AG04449 (cell line): ENCODE results near the gene FXYD7.
A peak's percentile ranks its signal among the peaks of the same experiment; 100 is the strongest.

Experiments used
- CTCF ChIA-PET: fragments of 350-600 bp; formaldehyde crosslinking; extraction: SDS; loops from one replicate; lab custom pipeline; 2021; ENCODE audit warnings: antibody characterized with exemption; lab: Yijun Ruan, JAX
- POLR2A ChIA-PET: fragments of 400-600, 350-600 bp; formaldehyde crosslinking; extraction: SDS; loops from one replicate; lab custom pipeline; 2020; ENCODE audit warnings: antibody characterized with exemption, inconsistent platforms; lab: Yijun Ruan, JAX
- DNase-seq: peaks from one replicate; pipeline ENCODE4 v3.0.0-alpha.2; 2010; ENCODE audit warnings: low read depth, low spot score
- H3K4me3 ChIP-seq: 2 replicates; pipeline ENCODE4 v1.5.1; 2011; ENCODE audit warnings: low read depth, mild to moderate bottlenecking, control low read depth, low read length
- TF ChIP-seq, protein P1 (sequence below): IDR thresholded peaks from one replicate; pipeline ENCODE4 v1.5.1; 2011; ENCODE audit warnings: mild to moderate bottlenecking, moderate library complexity, low read length, control low read depth, inconsistent platforms; ENCODE audit not compliant: insufficient read depth; ENCODE audit errors: missing control alignments

FXYD7 gene

DNA sequence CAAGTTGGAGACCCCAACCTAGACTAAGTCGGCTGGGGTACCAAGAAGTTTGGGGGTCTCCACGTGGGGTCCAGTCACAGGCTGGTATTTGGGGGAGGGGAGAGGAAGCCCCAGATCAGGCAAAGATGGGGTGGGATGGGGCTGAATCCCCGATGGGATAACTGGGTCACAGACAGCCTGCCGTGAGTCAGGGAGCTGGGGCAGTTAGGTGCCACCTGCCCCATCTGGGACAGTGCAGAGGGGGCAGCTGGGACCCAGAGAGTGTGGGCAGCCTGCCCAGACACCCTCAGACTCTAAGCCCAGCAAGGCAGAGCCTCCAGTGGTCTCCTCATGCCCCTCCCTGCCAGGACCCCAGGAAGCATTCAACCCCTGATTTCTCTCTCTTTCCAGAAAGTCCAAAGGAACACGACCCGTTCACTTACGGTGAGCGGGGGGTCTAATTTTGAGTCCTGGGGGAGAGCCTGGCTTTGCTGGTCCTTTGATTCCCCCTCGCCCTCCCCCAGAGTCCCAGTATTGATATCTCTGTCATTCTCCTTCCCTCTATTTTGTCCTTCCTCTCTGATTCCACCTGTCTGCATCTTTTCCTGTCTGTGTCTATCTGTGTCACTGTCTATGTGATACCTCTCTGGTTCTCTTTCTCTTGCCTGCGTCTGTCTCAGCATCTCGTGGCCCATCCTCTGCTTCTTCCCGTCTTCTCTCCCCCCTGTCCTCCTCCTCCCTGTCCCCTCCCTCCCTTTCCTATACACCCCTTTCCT, 2.7 kb upstream of the FXYD7 start:
- ChIA-PET POLR2A (interaction anchor here (1.0 kb wide), 1 partner anchor 74 kb away, joined by 3 read pairs; no protein-coding TSS in a partner anchor), CTCF (interaction anchor here (0.6 to 10.0 kb wide), 9 partner anchors 9 to 96 kb away, joined by 3 to 245 read pairs (median 16); partner anchors contain the start of gene FXYD5)
- TF ChIP-seq, protein P1, sequence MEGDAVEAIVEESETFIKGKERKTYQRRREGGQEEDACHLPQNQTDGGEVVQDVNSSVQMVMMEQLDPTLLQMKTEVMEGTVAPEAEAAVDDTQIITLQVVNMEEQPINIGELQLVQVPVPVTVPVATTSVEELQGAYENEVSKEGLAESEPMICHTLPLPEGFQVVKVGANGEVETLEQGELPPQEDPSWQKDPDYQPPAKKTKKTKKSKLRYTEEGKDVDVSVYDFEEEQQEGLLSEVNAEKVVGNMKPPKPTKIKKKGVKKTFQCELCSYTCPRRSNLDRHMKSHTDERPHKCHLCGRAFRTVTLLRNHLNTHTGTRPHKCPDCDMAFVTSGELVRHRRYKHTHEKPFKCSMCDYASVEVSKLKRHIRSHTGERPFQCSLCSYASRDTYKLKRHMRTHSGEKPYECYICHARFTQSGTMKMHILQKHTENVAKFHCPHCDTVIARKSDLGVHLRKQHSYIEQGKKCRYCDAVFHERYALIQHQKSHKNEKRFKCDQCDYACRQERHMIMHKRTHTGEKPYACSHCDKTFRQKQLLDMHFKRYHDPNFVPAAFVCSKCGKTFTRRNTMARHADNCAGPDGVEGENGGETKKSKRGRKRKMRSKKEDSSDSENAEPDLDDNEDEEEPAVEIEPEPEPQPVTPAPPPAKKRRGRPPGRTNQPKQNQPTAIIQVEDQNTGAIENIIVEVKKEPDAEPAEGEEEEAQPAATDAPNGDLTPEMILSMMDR, result no peak
- H3K4me3 ChIP-seq, result no peak overlapping the region
- DNase-seq, result no peak

DNA sequence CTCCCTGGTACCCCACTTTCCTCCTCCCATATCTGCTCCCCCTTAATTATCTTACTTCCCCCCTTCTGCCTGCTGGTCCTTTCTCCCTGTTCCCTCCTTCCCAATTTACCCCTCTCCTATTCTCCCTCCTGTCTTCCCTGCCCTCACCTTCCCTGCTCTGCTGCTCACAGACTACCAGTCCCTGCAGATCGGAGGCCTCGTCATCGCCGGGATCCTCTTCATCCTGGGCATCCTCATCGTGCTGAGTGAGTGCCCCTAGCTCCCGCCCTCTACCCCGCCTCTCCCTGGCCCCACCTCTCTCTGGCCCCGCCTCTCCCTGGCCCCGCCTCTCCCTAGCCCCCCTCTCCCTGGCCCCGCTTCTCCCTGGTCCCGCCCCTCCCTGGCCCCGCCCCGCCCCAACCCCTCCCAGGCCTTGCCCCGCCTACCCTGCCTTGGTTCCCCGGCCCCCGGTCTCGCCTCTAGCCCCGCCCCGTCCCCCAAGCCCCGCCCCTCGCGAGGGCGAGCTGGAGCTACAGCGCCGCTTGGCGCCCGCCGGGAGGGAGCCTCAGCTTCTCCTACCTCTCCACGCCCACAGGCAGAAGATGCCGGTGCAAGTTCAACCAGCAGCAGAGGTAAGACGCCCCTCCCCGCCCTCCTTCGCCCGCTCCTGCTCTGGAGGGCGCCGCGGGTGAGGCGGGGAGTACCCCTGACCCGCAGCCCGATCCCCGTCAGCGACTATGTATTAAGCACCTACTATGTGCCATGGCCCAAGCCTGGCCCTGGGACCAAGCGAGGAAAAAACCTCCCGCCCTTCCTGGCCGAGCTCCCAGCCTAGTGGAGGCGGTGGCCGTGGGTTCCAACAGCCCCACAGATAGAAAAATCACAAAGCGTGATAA, 1.9 kb upstream of the FXYD7 start:
- POLR2A ChIA-PET, result interaction anchor here (0.9 to 1.9 kb wide), 3 partner anchors 13 to 75 kb away, joined by 3 to 10 read pairs (median 3); partner anchors contain the start of gene FXYD5
- TF ChIP-seq, protein P1, result peak; percentile 73
- DNase-seq, result peak; percentile 14
- peak overlapping the region; percentile 12; the same call in 1 of the 2 replicates for H3K4me3 ChIP-seq
- CTCF ChIA-PET, result interaction anchor here (0.6 to 10.0 kb wide), 29 partner anchors 8 to 178 kb away, joined by 3 to 245 read pairs (median 4); partner anchors contain the start of genes FXYD3, FXYD5, GRAMD1A and USF2

DNA sequence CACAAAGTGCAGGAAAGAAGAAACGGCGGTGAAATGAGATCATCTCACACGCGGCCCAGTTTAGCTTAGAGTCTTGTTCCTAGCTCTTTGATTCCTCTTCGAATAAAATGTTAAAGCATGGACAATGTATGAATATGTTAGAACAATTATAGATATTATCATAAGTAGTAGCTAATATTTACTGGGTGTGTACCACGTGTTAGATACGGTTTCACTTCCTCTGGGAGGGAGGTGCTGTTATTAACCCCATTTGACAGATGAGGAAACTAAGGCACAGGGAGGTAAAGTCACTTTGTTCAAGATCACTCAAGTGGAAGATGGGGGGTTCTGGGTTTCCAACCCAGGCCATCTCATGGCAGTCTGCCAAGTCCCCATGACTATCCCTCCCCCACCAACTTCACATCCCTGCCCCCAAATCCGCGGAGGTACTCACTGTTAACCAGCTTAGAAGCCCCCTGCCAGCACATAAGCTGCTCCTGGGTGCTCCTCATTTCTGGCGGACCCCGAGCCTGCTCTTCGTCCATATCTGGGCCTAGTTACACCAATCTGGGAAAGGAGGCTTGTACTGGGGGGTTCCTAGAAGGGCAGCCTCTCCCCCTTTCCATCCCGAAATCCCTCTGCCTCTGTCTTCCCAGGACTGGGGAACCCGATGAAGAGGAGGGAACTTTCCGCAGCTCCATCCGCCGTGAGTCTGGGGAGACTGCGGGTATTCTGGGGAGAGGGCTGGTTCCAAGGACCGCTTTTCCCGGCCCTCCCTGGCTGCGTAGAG, 1.0 kb upstream of the FXYD7 start:
- no peak overlapping the region for H3K4me3 ChIP-seq
- DNase-seq, result no peak

DNA sequence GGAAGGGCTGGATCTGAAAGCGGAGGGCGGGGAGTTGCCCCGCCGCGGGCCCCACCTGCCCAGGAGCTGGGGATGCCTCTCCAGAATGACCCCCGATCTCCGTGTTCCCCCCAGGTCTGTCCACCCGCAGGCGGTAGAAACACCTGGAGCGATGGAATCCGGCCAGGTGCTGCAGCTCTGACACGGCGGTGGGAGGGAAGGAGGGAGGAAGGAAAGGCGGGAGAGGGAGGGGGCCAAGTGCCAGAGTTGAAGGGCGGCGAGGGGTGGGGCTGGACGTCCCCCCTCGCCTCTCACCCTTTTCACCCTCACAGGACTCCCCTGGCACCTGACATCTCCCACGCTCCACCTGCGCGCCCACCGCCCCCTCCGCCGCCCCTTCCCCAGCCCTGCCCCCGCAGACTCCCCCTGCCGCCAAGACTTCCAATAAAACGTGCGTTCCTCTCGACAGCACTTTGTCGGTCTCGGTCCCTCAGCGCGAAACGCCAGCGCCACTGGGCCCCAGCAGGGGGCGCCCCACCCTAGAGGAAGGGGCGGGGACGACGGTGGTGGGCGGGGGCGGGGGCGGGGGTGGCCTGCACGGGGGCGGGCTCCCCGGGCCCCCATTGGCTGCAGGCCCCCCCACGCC, 337 bp upstream of the FXYD7 start:
- CTCF ChIA-PET, result interaction anchor here (0.7 to 10.0 kb wide), 23 partner anchors 11 to 175 kb away, joined by 3 to 245 read pairs (median 4); partner anchors contain the start of genes FXYD3, FXYD5 and GRAMD1A
- POLR2A ChIA-PET, result interaction anchor here (1.2 to 1.9 kb wide), 2 partner anchors 12 to 18 kb away, joined by 3 to 10 read pairs; partner anchors contain the start of gene FXYD5
- TF ChIP-seq, protein P1, result peak; percentile 73
- peak overlapping the region; percentile 8; the same call in 1 of the 2 replicates for H3K4me3 ChIP-seq
- DNase-seq, result no peak

More for the DNA sequence above, 1.0 kb upstream of the FXYD7 start:
- ChIA-PET CTCF (interaction anchor here (0.7 to 10.0 kb wide), 33 partner anchors 12 to 178 kb away, joined by 3 to 245 read pairs (median 4); partner anchors contain the start of genes FXYD3, FXYD5, GRAMD1A and USF2), POLR2A (interaction anchor here (0.9 to 1.9 kb wide), 3 partner anchors 13 to 18 kb away, joined by 3 to 10 read pairs (median 3); partner anchors contain the start of gene FXYD5)
- TF ChIP-seq, protein P1, result no peak

DNA sequence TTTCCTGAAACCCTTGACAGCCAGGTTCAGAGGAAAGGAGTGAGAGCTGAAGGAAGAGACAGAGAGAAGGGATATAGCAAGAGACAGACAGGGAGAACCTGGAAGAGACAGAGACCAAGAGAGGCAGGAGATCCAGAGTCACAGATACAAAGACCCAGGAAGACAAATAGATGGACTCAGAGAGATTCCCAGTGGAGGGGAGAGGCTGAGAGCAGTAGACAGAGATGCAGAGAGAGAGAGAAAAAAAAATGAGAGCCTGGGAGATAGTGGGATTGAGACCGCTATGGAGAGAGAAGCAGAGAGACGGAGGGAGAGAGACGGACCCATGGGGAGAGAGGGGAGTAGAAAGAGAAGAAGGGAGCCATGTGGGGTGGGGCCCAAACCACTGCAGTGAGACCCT, 763 bp downstream of the FXYD7 start:
- POLR2A ChIA-PET, result no interaction called here
- TF ChIP-seq, protein P1, result no peak
- H3K4me3 ChIP-seq, result no peak overlapping the region
- DNase-seq, result no peak
- CTCF ChIA-PET, result interaction anchor here (1.2 to 7.8 kb wide), 4 partner anchors 8 to 77 kb away, joined by 5 to 104 read pairs (median 16); partner anchors contain the start of genes FXYD5 and LGI4
